Upper lobe of right lung (tissue), 1 donor: Measurements from ENCODE around the gene THSD4. TPM values are rescaled to one million over a fixed set of nuclear protein-coding genes. Genes with fewer than 3 reads are reported as not detected.

Source experiments
- ATAC-seq: fragments of 200-7000 bp; cut with Tn5 transposase; one replicate; pipeline ENCODE4 v1.9.1; 2020; ENCODE audit warnings: mild to moderate bottlenecking, moderate library complexity
- DNase-seq: peaks from one replicate; pipeline ENCODE4 v3.0.0-alpha.2; 2020
- H3K27ac ChIP-seq: fragments of 200-600 bp; one replicate; pipeline ENCODE4 v1.8.0; 2022
- H3K27me3 ChIP-seq: fragments of 200-600 bp; one replicate; pipeline ENCODE4 v1.8.0; 2022; ENCODE audit warnings: mild to moderate bottlenecking
- H3K36me3 ChIP-seq: fragments of 200-600 bp; one replicate; pipeline ENCODE4 v1.8.0; 2022
- H3K4me1 ChIP-seq: fragments of 200-600 bp; one replicate; pipeline ENCODE4 v1.8.0; 2022
- H3K4me3 ChIP-seq: fragments of 200-600 bp; one replicate; pipeline ENCODE4 v1.8.0; 2022; ENCODE audit warnings: mild to moderate bottlenecking
- H3K9me3 ChIP-seq: fragments of 200-600 bp; one replicate; pipeline ENCODE4 v1.8.0; 2022
- intact Hi-C: fragments of 100-400 bp; cut with DNase I; formaldehyde crosslinking; loops from one replicate; pipeline ENCODE4 v1.11.0; 2022
- total RNA-seq: library from RNA; stranded (reverse); fragmentation: NEBNext Ultra II Directional; extraction: Animal tissue kit (Norgen Biotek cat#: 25700); gene quantifications from one replicate; pipeline ENCODE4 v1.2.1, GENCODE V29; 2021
- TF ChIP-seq, protein P1 (sequence below): fragments of 200-600 bp; IDR thresholded peaks from one replicate; pipeline ENCODE4 v1.8.0; 2022; ENCODE audit warnings: antibody characterized with exemption
- donor health status: DM: no; HTN: yes; CAD: no; lungs with severe emphysema.

THSD4 gene
- total RNA-seq, 1 donor from 2014 or later = 25.6 TPM

- Histone ChIP-seq H3K9me3 (no peaks in the 10 kb centered on the region), H3K4me3 (no peak overlapping the region), H3K27ac (no peak overlapping the region), H3K27me3 (no peaks in the 10 kb centered on the region), H3K4me1 (peaks cover 15% of the 10 kb centered on the region), H3K36me3 (no peaks in the 10 kb centered on the region)
- TF ChIP-seq, protein P1, sequence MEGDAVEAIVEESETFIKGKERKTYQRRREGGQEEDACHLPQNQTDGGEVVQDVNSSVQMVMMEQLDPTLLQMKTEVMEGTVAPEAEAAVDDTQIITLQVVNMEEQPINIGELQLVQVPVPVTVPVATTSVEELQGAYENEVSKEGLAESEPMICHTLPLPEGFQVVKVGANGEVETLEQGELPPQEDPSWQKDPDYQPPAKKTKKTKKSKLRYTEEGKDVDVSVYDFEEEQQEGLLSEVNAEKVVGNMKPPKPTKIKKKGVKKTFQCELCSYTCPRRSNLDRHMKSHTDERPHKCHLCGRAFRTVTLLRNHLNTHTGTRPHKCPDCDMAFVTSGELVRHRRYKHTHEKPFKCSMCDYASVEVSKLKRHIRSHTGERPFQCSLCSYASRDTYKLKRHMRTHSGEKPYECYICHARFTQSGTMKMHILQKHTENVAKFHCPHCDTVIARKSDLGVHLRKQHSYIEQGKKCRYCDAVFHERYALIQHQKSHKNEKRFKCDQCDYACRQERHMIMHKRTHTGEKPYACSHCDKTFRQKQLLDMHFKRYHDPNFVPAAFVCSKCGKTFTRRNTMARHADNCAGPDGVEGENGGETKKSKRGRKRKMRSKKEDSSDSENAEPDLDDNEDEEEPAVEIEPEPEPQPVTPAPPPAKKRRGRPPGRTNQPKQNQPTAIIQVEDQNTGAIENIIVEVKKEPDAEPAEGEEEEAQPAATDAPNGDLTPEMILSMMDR = no peak
- no peak for DNase-seq
- intact Hi-C loops = no loop called here
- ATAC-seq = no peak
Observed at GRCh38 chr15:71215126-71215894, 100.0 kb downstream of the THSD4 start.

DNA sequence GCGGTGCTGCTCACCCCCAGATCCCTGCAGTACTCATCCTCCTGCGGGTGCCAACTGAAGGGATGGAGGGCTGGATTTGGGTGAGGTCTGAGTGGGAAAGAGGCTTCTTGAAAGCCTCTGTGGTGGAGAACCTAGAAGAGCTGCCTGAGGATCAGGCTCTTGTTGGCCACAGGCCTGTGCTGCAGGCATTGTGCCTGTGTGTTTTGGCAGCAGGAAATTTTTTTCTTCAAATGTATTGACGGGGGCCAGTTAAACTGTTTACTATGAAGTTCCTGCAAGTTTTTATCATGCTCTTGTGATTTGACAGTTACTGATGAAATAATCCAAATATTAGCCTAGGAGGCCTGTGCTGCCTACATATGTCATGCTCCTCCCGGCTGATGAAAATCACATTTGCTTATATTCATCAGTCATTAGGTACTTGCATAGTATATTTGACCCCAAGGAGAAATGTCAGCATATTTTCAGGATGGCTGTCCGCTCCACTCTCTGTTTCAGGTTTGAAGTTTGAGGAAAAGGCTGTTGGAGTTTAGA, 103.1 kb downstream of the THSD4 start:
- Histone ChIP-seq H3K9me3 (no peaks in the 10 kb centered on the region), H3K4me3 (no peak overlapping the region), H3K36me3 (no peaks in the 10 kb centered on the region), H3K27ac (no peak overlapping the region), H3K27me3 (no peaks in the 10 kb centered on the region), H3K4me1 (peaks cover 15% of the 10 kb centered on the region)
- TF ChIP-seq, protein P1 = no peak
- DNase-seq (no peak), ATAC-seq (no peak)
- intact Hi-C loops = no loop called here

GRCh38 chr15:71219101-71219500, 103.8 kb downstream of the THSD4 start:
- TF ChIP-seq, protein P1 = no peak
- Histone ChIP-seq H3K4me3 (no peak overlapping the region), H3K36me3 (no peaks in the 10 kb centered on the region), H3K27ac (no peak overlapping the region), H3K27me3 (no peaks in the 10 kb centered on the region), H3K9me3 (no peaks in the 10 kb centered on the region), H3K4me1 (peaks cover 15% of the 10 kb centered on the region)
- DNase-seq = no peak
- intact Hi-C loops = no loop called here
- no peak for ATAC-seq

DNA sequence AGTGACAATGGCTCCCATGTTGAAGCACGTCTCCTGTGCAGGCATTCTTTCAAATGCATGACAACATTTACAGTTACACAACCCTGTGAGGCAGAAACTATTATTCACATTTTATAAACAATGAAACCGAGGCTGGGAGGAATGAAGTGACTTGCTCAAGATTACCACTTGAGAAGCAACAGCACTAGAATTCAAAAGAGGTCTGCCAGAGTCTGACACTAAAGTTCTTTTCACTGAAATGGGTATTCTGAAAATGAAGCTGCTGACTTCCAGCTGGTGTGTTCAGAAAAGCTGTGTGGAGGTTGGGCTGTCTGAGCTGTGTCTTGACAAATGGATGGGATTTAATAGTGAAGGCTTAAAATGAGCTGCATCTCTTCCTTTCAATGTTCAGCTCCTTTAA, 104.4 kb downstream of the THSD4 start:
- DNase-seq (no peak), ATAC-seq (peak; percentile 59)
- TF ChIP-seq, protein P1 = no peak
- H3K27ac ChIP-seq = no peak overlapping the region
- no peaks in the 10 kb centered on the region for H3K9me3 ChIP-seq
- H3K27me3 ChIP-seq = no peaks in the 10 kb centered on the region
- no peak overlapping the region for H3K4me3 ChIP-seq
- peaks cover 15% of the 10 kb centered on the region for H3K4me1 ChIP-seq
- intact Hi-C loops = no loop called here
- no peaks in the 10 kb centered on the region for H3K36me3 ChIP-seq

DNA sequence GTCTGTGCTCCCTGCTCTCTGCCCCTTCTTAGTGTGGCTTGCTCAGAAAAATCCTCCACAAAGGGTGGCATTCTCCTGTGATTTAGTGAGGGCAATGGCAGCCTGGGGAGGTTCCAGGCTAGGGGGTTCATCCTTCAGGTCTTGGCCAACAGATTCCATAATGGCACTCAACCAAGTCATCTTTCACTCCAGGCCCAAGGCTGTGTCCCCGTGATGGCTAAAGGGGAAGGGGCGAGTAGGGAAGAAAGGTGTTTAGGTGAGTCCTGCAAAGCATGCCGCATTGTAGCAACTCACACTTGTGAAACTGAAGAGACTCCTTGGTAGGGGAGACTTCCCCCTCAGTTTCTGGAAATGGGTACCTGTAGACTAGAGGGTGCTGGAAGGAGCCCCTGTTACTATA, 105.6 kb downstream of the THSD4 start:
- DNase-seq = no peak
- no peak for ATAC-seq
- H3K36me3 ChIP-seq = no peaks in the 10 kb centered on the region
- no peaks in the 10 kb centered on the region for H3K27me3 ChIP-seq
- intact Hi-C loops = no loop called here
- no peak overlapping the region for H3K27ac ChIP-seq
- H3K4me1 ChIP-seq = peaks cover 15% of the 10 kb centered on the region
- TF ChIP-seq, protein P1 = no peak
- no peaks in the 10 kb centered on the region for H3K9me3 ChIP-seq
- H3K4me3 ChIP-seq = no peak overlapping the region
